Natural killer cell (primary cell): ENCODE data around the gene SNX20. TPM values are rescaled to one million over a fixed set of nuclear protein-coding genes. Genes with fewer than 3 reads are reported as not detected.

ENCODE experiments used
- ATAC-seq, 3 donors: fragments of 150-1000 bp in 2 of 3; fragments of 200-7000 bp in 1 of 3; cut with Tn5 transposase; 1 replicate in 1 of 3; 2 replicates in 2 of 3; pipeline ENCODE4 v1.10.0; 2021; ENCODE audit warnings: mild to moderate bottlenecking in 2 of 3, moderate library complexity in 2 of 3
- DNase-seq, 2 donors: peaks; one replicate each; pipeline versions ENCODE4 v3.0.0 to v3.0.0-alpha.2; 2013 to 2021; ENCODE audit warnings: mixed read lengths in 1 of 2
- H3K27ac ChIP-seq: one replicate; pipeline ENCODE4 v1.5.1; 2013; ENCODE audit warnings: mild to moderate bottlenecking, low read length
- H3K27me3 ChIP-seq: one replicate; pipeline ENCODE4 v1.6.1; 2013; ENCODE audit warnings: low read length; ENCODE audit not compliant: control insufficient read depth, insufficient read depth
- H3K36me3 ChIP-seq: one replicate; pipeline ENCODE4 v1.6.1; 2013; ENCODE audit warnings: low read length; ENCODE audit not compliant: control insufficient read depth, insufficient read depth
- H3K4me1 ChIP-seq: one replicate; pipeline ENCODE4 v1.6.1; 2013; ENCODE audit warnings: low read length; ENCODE audit not compliant: control insufficient read depth, insufficient read depth
- H3K4me3 ChIP-seq: one replicate; pipeline ENCODE4 v1.5.1; 2013; ENCODE audit warnings: low read length
- H3K9me3 ChIP-seq: one replicate; pipeline ENCODE4 v1.6.1; 2013; ENCODE audit warnings: low read length; ENCODE audit not compliant: control insufficient read depth, insufficient read depth
- H3K27ac Mint-ChIP-seq, 2 donors: one replicate each; pipeline ENCODE4 v1.8.0; 2022; ENCODE audit warnings: mild to moderate bottlenecking in 2 of 2, mixed read lengths in 2 of 2, moderate library complexity in 1 of 2
- H3K27me3 Mint-ChIP-seq, 2 donors: one replicate each; pipeline ENCODE4 v1.8.0; 2022; ENCODE audit warnings: low read depth in 2 of 2, mixed read lengths in 2 of 2
- H3K36me3 Mint-ChIP-seq: one replicate; pipeline ENCODE4 v1.8.0; 2022; ENCODE audit warnings: mixed read lengths
- H3K4me1 Mint-ChIP-seq, 2 donors: one replicate each; pipeline ENCODE4 v1.8.0; 2022; ENCODE audit warnings: mixed read lengths in 2 of 2
- H3K4me3 Mint-ChIP-seq: one replicate; pipeline ENCODE4 v1.8.0; 2022; ENCODE audit warnings: mild to moderate bottlenecking, moderate library complexity, mixed read lengths
- H3K9me3 Mint-ChIP-seq, 2 donors: one replicate each; pipeline ENCODE4 v1.8.0; 2022; ENCODE audit warnings: mixed read lengths in 2 of 2
- CTCF ChIP-seq: fragments of 200-600 bp; IDR thresholded peaks from one replicate; pipeline ENCODE4 v1.8.0; 2022; ENCODE audit warnings: antibody characterized with exemption
- WGBS: methylation state at CpG from one replicate; pipeline ENCODE4 v1.1.7; 2013; ENCODE audit warnings: missing lambda C conversion rate; ENCODE audit not compliant: insufficient coverage; 5-methylcytosine and 5-hydroxymethylcytosine counted together
- intact Hi-C: fragments of 100-400 bp; cut with micrococcal nuclease; formaldehyde crosslinking; loops from one replicate; pipeline ENCODE4 v1.14.2; 2022
- total RNA-seq, 4 donors: library from RNA; stranded (reverse); fragments of 120-200 nt in 1 of 4; gene quantifications; one replicate each; pipeline versions ENCODE4 v1.2.3 to v1.2.4, GENCODE V29; 2013 to 2022

Gene SNX20
- total RNA-seq, 3 donors from 2014 or later (not counting 1 experiment from before 2014, with no cell fraction given), result 33.0 to 53.9 (median 51.7) TPM

- H3K4me1 Mint-ChIP-seq, result peaks cover 4 to 6% of the 10 kb centered on the region in 2 donors
- intact Hi-C loops, result no loop called here
- H3K27ac ChIP-seq, result no peak overlapping the region
- no peaks in the 10 kb centered on the region for H3K9me3 ChIP-seq
- 93% methylated on average over 30 of the region's 30 CpGs for WGBS
- DNase-seq (no peak), ATAC-seq (no peak)
- H3K36me3 Mint-ChIP-seq, result no peaks in the 10 kb centered on the region
- H3K4me3 ChIP-seq, result no peak overlapping the region
- H3K36me3 ChIP-seq, result no peaks in the 10 kb centered on the region
- TF ChIP-seq CTCF, result no peak
- no peak overlapping the region for H3K27ac Mint-ChIP-seq
- no peak overlapping the region for H3K4me3 Mint-ChIP-seq
- no peaks in the 10 kb centered on the region for H3K27me3 ChIP-seq
- H3K9me3 Mint-ChIP-seq, result no peaks in the 10 kb centered on the region
- peaks cover 0 to 4% of the 10 kb centered on the region in 2 donors for H3K27me3 Mint-ChIP-seq
- peaks cover 5% of the 10 kb centered on the region for H3K4me1 ChIP-seq
These were observed 47.9 kb downstream of the SNX20 start for GRCh38 chr16:50632927-50633800.

DNA sequence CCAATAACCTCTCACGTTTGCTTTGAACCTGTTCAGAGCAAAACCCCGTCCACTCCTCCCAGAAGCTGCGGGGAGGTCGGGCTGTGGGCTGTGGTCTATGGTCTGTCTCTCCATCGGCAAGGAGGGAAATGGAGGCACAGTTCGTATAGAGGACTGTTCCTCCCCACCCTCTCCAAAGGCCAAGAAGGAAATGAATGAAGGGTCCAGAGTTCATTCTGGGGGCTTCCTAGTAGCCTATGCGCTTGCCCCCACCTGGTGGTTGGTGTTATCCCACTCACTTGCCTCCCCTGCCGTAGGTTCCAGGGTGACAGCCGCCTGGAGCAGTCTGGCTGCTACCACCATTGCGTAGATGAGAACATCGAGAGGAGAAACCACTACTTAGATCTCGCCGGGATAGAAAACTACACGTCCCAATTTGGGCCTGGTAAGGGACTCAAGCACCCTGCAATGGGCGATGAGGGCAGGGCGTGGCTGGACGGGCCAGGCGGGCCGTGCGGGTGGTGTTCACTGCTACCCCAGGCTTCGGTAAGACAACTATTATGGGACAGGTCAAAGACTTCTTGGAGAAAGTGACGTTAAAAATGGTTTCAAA, 49.0 kb downstream of the SNX20 start:
- peak in 1 of 3 donors; percentile 12 for ATAC-seq
- no peak for DNase-seq
- Mint-ChIP-seq H3K4me3 (no peak overlapping the region), H3K27ac (no peak overlapping the region), H3K36me3 (no peaks in the 10 kb centered on the region), H3K9me3 (no peaks in the 10 kb centered on the region), H3K4me1 (peaks cover 12 to 14% of the 10 kb centered on the region in 2 donors), H3K27me3 (peaks cover 0 to 9% of the 10 kb centered on the region in 2 donors)
- Histone ChIP-seq H3K27me3 (no peaks in the 10 kb centered on the region), H3K27ac (no peak overlapping the region), H3K4me1 (peaks cover 13% of the 10 kb centered on the region), H3K36me3 (no peaks in the 10 kb centered on the region), H3K4me3 (no peak overlapping the region), H3K9me3 (no peaks in the 10 kb centered on the region)
- WGBS, result 91% methylated on average over 22 of the region's 22 CpGs
- intact Hi-C loops, result no loop called here
- no peak for TF ChIP-seq CTCF

- H3K4me3 Mint-ChIP-seq, result no peak overlapping the region
- 82% methylated on average over 7 of the region's 8 CpGs for WGBS
- no peak overlapping the region for H3K27ac ChIP-seq
- no peak for TF ChIP-seq CTCF
- DNase-seq (no peak), ATAC-seq (peak in 1 of 3 donors; percentile 22)
- intact Hi-C loops, result no loop called here
- H3K4me3 ChIP-seq, result no peak overlapping the region
- no peaks in the 10 kb centered on the region for H3K9me3 ChIP-seq
- H3K27me3 Mint-ChIP-seq, result peaks cover 0 to 9% of the 10 kb centered on the region in 2 donors
- H3K9me3 Mint-ChIP-seq, result no peaks in the 10 kb centered on the region
- H3K4me1 ChIP-seq, result peaks cover 19% of the 10 kb centered on the region
- no peak overlapping the region for H3K27ac Mint-ChIP-seq
- H3K4me1 Mint-ChIP-seq, result peaks cover 13 to 18% of the 10 kb centered on the region in 2 donors
- no peaks in the 10 kb centered on the region for H3K36me3 Mint-ChIP-seq
- no peaks in the 10 kb centered on the region for H3K27me3 ChIP-seq
- no peaks in the 10 kb centered on the region for H3K36me3 ChIP-seq
These were observed 49.7 kb downstream of the SNX20 start for GRCh38 chr16:50631249-50631984.
